ENCODE data around the gene KLK15.

The KLK15 gene

GRCh38 chr19:50843205-50843604, 9.8 kb upstream of the KLK15 start:
- no peak for DNase-seq (ENCODE audit: low read depth)

DNA sequence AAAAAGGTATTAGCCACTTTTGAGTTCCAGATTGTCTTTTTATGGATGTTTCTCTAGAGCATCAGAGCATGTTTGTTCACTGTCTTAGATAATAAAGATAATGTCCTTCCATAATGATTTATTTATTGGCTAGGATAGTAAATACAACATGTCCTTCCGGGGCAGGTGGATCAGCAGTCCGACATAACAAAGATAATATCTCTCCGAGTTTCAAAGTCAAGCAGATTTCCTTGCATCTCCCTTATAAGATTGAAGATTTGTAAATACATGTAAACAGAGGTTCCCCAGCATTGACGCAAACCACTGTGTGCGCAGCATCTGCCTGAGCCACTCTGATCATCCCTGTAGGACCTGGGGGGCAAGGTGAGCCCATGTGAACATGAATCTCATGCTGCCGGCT, 8.8 kb upstream of the KLK15 start:
- no peak for DNase-seq (ENCODE audit: low read depth)

DNA sequence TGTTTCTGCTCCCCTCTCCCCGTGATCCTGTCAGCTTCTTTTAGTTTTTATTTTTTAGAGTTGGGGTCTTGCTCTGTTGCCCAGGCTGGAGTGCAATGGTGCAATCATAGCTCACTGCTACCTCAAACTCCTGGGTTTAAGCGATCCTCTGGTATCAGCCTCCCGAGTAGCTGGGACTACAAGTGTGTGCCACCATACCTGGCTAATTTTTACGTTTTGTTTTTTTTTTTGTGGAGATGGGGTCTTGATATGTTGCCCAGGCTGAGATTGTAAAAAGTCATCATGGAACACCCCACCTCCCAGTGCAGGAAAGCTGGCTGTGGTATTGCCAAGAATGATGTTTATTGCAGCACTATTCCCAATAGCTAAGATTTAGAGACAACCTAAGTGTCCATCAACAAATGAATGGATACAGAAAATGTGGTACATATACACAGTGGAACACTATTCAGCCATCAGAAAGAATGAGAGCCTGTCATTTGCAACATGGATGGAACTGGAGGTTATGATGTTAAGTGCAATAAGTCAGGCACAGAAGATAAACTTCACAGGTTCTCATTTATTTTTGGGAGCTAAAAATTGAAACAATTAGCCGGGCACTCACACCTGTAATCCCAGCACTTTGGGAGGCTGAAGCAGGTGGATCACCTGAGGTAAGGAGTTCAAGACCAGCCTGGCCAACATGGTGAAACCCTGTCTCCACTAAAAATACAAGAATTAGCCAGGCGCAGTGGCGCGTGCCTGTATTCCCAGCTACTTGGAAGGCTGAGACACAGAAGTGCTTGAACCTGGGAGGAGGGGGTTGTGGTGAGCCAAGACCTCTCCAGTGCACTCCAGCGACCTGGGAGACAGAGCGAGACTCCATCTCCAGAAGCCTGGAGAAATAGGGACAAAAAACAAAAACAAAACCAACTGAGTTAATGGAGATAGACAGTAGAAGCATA, 6.6 kb upstream of the KLK15 start:
- no peak for DNase-seq (ENCODE audit: low read depth)

GRCh38 chr19:50838239-50838638, 4.9 kb upstream of the KLK15 start:
- DNase-seq (ENCODE audit: low read depth) = no peak

- DNase-seq (ENCODE audit: low read depth) = no peak
Observed at GRCh38 chr19:50837300-50837699, 3.9 kb upstream of the KLK15 start.

DNA sequence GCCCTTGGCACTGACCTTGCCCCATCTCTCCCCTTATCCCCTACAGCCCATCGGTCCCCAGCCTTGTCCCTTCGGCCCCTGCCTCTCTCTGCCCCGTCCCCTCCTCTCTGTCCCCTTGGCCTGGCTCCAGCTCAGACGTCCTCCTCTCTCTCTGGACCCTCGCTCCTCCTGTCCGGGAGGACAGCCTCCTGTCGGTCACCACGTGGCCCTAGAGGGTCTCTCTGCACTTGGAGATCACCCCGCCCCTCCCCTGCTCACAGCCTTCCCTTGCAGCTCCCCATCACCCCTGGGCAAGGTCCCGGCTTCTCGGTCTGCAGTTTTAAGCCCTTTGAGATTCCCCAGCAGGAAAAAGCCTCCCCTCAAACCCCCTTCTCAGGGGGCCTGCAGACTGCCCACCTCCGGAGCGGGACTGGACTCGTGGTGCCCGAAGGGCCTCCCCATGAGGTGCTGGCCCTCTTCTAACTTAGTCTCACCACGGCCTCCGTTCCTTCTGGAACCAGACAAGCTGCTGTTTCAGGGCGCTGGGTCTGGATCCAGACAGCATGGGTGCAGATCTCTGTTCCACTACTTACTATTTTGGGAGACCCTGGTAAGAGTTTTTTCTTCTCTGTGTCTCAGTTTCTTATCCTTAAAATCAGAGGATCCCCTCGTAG, 3.3 kb upstream of the KLK15 start:
- no peak for DNase-seq (ENCODE audit: low read depth)

- DNase-seq (ENCODE audit: low read depth) = no peak
Observed at GRCh38 chr19:50835785-50836542, 2.6 kb upstream of the KLK15 start.

GRCh38 chr19:50835103-50835784, 1.9 kb upstream of the KLK15 start:
- no peak for DNase-seq (ENCODE audit: low read depth)

DNA sequence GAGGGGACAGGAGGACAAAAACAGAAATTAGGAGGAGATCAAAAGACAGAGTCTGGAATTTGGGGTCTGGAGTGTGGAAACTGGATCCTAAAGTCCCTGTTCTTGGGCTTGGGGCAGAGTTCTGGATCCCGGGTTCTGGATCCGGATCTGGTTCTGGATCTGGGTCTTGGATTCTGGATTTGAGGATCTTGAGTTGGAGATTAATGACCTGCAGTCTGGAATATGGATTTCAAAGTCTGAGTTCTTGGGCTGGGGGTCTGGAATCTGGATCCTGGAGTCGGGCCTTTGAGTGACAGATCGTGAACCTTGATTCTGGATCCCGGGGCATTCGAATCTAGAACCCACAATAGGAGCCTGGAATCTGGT, 411 bp upstream of the KLK15 start:
- DNase-seq (ENCODE audit: low read depth) = no peak

- no peak for DNase-seq (ENCODE audit: low read depth)
Observed at GRCh38 chr19:50832666-50833065, 708 bp downstream of the KLK15 start.

GRCh38 chr19:50831026-50831396, 2.4 kb downstream of the KLK15 start:
- no peak for DNase-seq (ENCODE audit: low read depth)

DNA sequence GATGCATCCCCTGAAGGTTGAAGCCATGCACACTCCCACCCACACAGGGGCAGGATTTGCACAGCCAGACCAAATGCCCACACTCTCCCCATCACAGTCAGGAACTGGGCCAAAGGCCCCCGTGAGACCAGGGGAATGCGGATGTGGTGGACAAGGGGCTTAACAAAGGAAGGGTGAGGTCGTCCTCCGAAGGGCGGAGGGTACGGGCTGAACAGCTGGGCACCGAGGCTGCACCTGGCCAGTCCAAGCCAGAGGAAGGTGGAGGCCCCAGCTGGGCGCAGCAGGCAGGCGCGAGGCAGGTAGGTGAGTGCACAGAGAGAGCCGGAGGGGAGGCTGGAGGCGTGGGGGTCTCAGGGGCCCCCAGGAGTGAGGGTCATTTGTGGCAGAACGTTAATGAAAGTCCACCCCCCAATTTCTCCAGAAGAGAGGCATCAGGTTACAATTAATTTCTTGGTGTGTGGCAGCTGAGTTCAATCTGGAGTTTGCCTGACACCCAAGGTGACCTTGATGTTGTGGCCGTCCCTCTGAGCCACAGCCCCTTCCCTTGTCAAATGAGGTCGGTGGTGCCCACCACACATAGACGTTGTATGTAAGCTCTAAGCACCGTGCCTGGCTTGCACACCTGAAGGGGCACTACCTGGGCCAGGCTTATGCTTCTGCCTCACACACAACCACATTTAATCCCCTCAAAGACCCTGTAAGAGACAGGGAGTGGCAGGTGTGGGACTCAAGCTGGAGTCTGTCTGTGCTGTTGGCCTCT, 2.9 kb downstream of the KLK15 start:
- DNase-seq (ENCODE audit: low read depth) = no peak

GRCh38 chr19:50829801-50830200, 3.6 kb downstream of the KLK15 start:
- no peak for DNase-seq (ENCODE audit: low read depth)

DNA sequence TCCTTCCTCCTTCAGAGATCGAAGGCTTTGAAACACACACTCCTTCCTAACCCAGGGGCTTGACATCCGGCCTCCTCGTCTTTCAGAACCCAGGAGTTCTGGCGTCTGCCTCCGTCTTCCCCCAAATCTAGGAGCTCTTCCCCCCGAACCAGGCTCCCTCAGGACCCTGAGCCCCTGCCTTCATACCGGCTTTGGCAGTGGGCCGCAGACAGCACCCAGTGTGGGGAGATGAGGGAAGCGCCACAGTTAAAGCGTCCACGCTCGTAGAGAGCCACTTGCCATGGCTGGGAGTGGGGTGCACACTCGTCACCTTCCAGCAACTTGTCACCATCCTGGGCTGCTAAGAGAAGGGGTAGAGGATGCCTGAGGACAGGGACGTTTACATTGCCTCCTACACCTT, 5.9 kb downstream of the KLK15 start:
- no peak for DNase-seq (ENCODE audit: low read depth)

- no peak for DNase-seq (ENCODE audit: low read depth)
Observed at GRCh38 chr19:50826492-50827240, 6.7 kb downstream of the KLK15 start.

GRCh38 chr19:50823389-50824042, 9.9 kb downstream of the KLK15 start, which contains the start of gene KLK1:
Gene KLK1, minus strand, starts transcription at chr19:50823787. Its CDS starts 39 bp downstream, at chr19:50823748.
- no peak for DNase-seq (ENCODE audit: low read depth)

- no peak for DNase-seq (ENCODE audit: low read depth)
Observed at GRCh38 chr19:50822661-50823208, 10.6 kb downstream of the KLK15 start.

DNA sequence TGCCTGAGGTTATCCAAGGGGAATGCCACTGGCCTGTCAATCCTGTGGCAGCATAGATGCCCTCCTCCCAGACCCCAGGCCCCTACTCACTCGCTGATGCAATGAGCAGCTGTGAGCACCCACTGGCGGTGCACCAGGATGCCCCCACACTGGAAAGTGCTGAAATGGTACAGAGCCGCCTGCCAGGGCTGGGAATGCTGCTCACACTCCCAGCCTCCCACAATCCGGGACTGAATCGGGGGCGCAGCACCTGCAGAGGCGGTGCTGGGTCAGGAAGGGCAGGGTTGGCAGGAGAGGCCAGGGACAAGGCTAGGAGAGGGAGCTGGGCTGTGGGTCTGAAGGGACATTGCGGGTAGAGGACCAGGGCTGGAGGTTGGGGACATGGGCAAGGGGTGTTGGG, 11.8 kb downstream of the KLK15 start:
- no peak for DNase-seq (ENCODE audit: low read depth)

- DNase-seq (ENCODE audit: low read depth) = no peak
Observed at GRCh38 chr19:50821248-50821612, 12.1 kb downstream of the KLK15 start.

Measured in GM04503 (cell line).